H9 (cell line): ENCODE measurements around the gene GLRA2. TPM values are rescaled to one million over a fixed set of nuclear protein-coding genes. Genes with fewer than 3 reads are reported as not detected.

ENCODE experiments used
- DNase-seq: peaks from one replicate; pipeline ENCODE4 v3.0.0-alpha.2; 2017
- H2AFZ ChIP-seq: one replicate; pipeline ENCODE4 v1.6.1; 2013; ENCODE audit warnings: mild to moderate bottlenecking, low read length, control low read depth, moderate library complexity
- H2AK5ac ChIP-seq: 2 replicates; pipeline ENCODE4 v1.6.1; 2013; ENCODE audit warnings: low read length, control low read depth, mixed read lengths; ENCODE audit not compliant: insufficient read length
- H2BK120ac ChIP-seq: one replicate; pipeline ENCODE4 v1.6.1; 2013; ENCODE audit warnings: low read depth, mild to moderate bottlenecking, low read length, control low read depth, inconsistent platforms; ENCODE audit not compliant: poor library complexity, severe bottlenecking
- H2BK12ac ChIP-seq: 2 replicates; pipeline ENCODE4 v1.6.1; 2013; ENCODE audit warnings: low read length, control low read depth, mixed read lengths, low read depth; ENCODE audit not compliant: insufficient read length
- H2BK15ac ChIP-seq: 2 replicates; pipeline ENCODE4 v1.6.1; 2013; ENCODE audit warnings: low read depth, low read length, control low read depth
- H2BK20ac ChIP-seq: one replicate; pipeline ENCODE4 v1.6.1; 2013; ENCODE audit warnings: low read depth, mild to moderate bottlenecking, low read length, control low read depth, inconsistent platforms; ENCODE audit not compliant: poor library complexity, severe bottlenecking
- H2BK5ac ChIP-seq: 2 replicates; pipeline ENCODE4 v1.6.1; 2013; ENCODE audit warnings: low read length, control low read depth, mixed read lengths; ENCODE audit not compliant: insufficient read length
- H3K14ac ChIP-seq: 2 replicates; pipeline ENCODE4 v1.6.1; 2013; ENCODE audit warnings: low read length, control low read depth; ENCODE audit not compliant: insufficient read depth
- H3K18ac ChIP-seq: 2 replicates; pipeline ENCODE4 v1.6.1; 2013; ENCODE audit warnings: low read depth, mild to moderate bottlenecking, mixed read lengths, low read length, control low read depth; ENCODE audit not compliant: insufficient read length
- H3K23ac ChIP-seq: 2 replicates; pipeline ENCODE4 v1.6.1; 2013; ENCODE audit warnings: low read length, control low read depth, mixed read lengths, low read depth; ENCODE audit not compliant: insufficient read length
- H3K23me2 ChIP-seq: 2 replicates; pipeline ENCODE4 v1.6.1; 2013; ENCODE audit warnings: low read depth, mild to moderate bottlenecking, mixed read lengths, low read length, control low read depth; ENCODE audit not compliant: insufficient read length, poor library complexity, severe bottlenecking
- H3K27ac ChIP-seq: 2 replicates; pipeline ENCODE4 v1.5.1; 2013; ENCODE audit warnings: low read length, control low read depth, mixed read lengths, low read depth; ENCODE audit not compliant: insufficient read length
- H3K27me3 ChIP-seq: 2 replicates; pipeline ENCODE4 v1.6.1; 2013; ENCODE audit warnings: low read length, control low read depth, inconsistent platforms; ENCODE audit not compliant: insufficient read depth
- H3K4ac ChIP-seq: 2 replicates; pipeline ENCODE4 v1.6.1; 2013; ENCODE audit warnings: low read depth, mild to moderate bottlenecking, control low read depth, inconsistent platforms, low read length, moderate library complexity
- H3K4me1 ChIP-seq: 2 replicates; pipeline ENCODE4 v1.6.1; 2013; ENCODE audit warnings: low read length, control low read depth, inconsistent platforms; ENCODE audit not compliant: insufficient read depth
- H3K4me2 ChIP-seq: 2 replicates; pipeline ENCODE4 v1.6.1; 2013; ENCODE audit warnings: low read length, control low read depth, mixed read lengths; ENCODE audit not compliant: insufficient read length, insufficient read depth
- H3K56ac ChIP-seq: 2 replicates; pipeline ENCODE4 v1.6.1; 2013; ENCODE audit warnings: low read depth, mild to moderate bottlenecking, mixed read lengths, low read length, control low read depth; ENCODE audit not compliant: insufficient read length
- H3K79me1 ChIP-seq: 2 replicates; pipeline ENCODE4 v1.6.1; 2013; ENCODE audit warnings: low read depth, mild to moderate bottlenecking, moderate library complexity, low read length, control low read depth, inconsistent platforms; ENCODE audit not compliant: insufficient read depth, poor library complexity, severe bottlenecking
- H3K79me2 ChIP-seq: 2 replicates; pipeline ENCODE4 v1.6.1; 2013; ENCODE audit warnings: low read length, control low read depth, inconsistent platforms; ENCODE audit not compliant: insufficient read depth
- H3K9ac ChIP-seq: 2 replicates; pipeline ENCODE4 v1.6.1; 2013; ENCODE audit warnings: low read length, control low read depth, mixed read lengths; ENCODE audit not compliant: insufficient read length; ENCODE audit errors: extremely low read depth
- H3K9me3 ChIP-seq: one replicate; pipeline ENCODE4 v1.6.1; 2013; ENCODE audit warnings: low read depth, low read length, inconsistent platforms; ENCODE audit not compliant: control insufficient read depth
- H3T11ph ChIP-seq: one replicate; pipeline ENCODE4 v1.6.1; 2013; ENCODE audit warnings: mild to moderate bottlenecking, low read length, control low read depth, inconsistent platforms
- H4K20me1 ChIP-seq: one replicate; pipeline ENCODE4 v1.6.1; 2013; ENCODE audit not compliant: control insufficient read depth, insufficient read length, insufficient read depth
- H4K5ac ChIP-seq: 2 replicates; pipeline ENCODE4 v1.6.1; 2013; ENCODE audit warnings: low read depth, mild to moderate bottlenecking, mixed read lengths, low read length, control low read depth; ENCODE audit not compliant: insufficient read length
- H4K8ac ChIP-seq: replicated peaks from 2 replicates; pipeline ENCODE4 v1.6.1; 2013; ENCODE audit warnings: low read length, control low read depth, mixed read lengths, low read depth; ENCODE audit not compliant: insufficient read length
- H4K91ac ChIP-seq: 2 replicates; pipeline ENCODE4 v1.6.1; 2013; ENCODE audit warnings: low read depth, mild to moderate bottlenecking, moderate library complexity, mixed read lengths, low read length, control low read depth; ENCODE audit not compliant: insufficient read length
- H3K27ac Mint-ChIP-seq, 3 experiments: 2 replicates in 2 of 3; 3 replicates in 1 of 3; pipeline ENCODE4 v1.8.0; 2020 to 2021; ENCODE audit warnings: mixed read lengths in 3 of 3, mild to moderate bottlenecking in 1 of 3, moderate library complexity in 1 of 3
- H3K27me3 Mint-ChIP-seq: 2 replicates; pipeline ENCODE4 v1.8.0; 2021; ENCODE audit warnings: low read depth, mild to moderate bottlenecking, moderate library complexity, mixed read lengths
- H3K36me3 Mint-ChIP-seq, 3 experiments: 2 replicates in 2 of 3; 3 replicates in 1 of 3; pipeline ENCODE4 v1.8.0; 2020 to 2021; ENCODE audit warnings: low read depth in 3 of 3, mixed read lengths in 3 of 3; ENCODE audit not compliant: insufficient read depth in 1 of 3
- H3K4me1 Mint-ChIP-seq, 2 experiments: 2 replicates each; pipeline ENCODE4 v1.8.0; 2020; ENCODE audit warnings: mixed read lengths in 2 of 2
- H3K4me3 Mint-ChIP-seq, 2 experiments: 2 replicates in 1 of 2; 3 replicates in 1 of 2; pipeline ENCODE4 v1.8.0; 2020 to 2021; ENCODE audit warnings: mild to moderate bottlenecking in 2 of 2, mixed read lengths in 2 of 2, moderate library complexity in 1 of 2
- H3K9me3 Mint-ChIP-seq, 2 experiments: 2 replicates in 1 of 2; 3 replicates in 1 of 2; pipeline ENCODE4 v1.8.0; 2020; ENCODE audit warnings: mild to moderate bottlenecking in 2 of 2, mixed read lengths in 2 of 2, moderate library complexity in 1 of 2
- CTCF ChIP-seq: fragments of 200-600 bp; sonication (generic); conservative IDR thresholded peaks from 3 replicates; pipeline ENCODE4 v1.8.0; 2021; ENCODE audit warnings: antibody characterized with exemption, mild to moderate bottlenecking
- WGBS: extraction: QIAGEN DNeasy Blood & Tissue Kit; methylation state at CpG from one replicate; pipeline ENCODE4 v1.1.7; 2013; ENCODE audit warnings: missing lambda C conversion rate, low lambda C conversion rate, mixed read lengths; ENCODE audit not compliant: insufficient read length; ENCODE audit errors: extremely low coverage; 5-methylcytosine and 5-hydroxymethylcytosine counted together
- total RNA-seq: library from RNA; stranded (reverse); gene quantifications from 2 replicates; pipeline ENCODE4 v1.2.1, GENCODE V29; 2021

Gene GLRA2
- total RNA-seq, 1 experiment from 2014 or later, result not detected

- DNase-seq, result no peak
- Histone ChIP-seq H2BK15ac (no peak overlapping the region), H2AFZ (no peak overlapping the region), H3K23ac (no peak overlapping the region), H3K79me1 (no peaks in the 10 kb centered on the region), H3K18ac (no peak overlapping the region), H3K9me3 (no peaks in the 10 kb centered on the region), H2BK120ac (no peak overlapping the region), H4K8ac (no peak overlapping the region), H3K56ac (no peak overlapping the region), H3K4me2 (no peak overlapping the region), H4K20me1 (no peaks in the 10 kb centered on the region), H3K9ac (no peak overlapping the region), H3K27ac (no peak overlapping the region), H3K4me1 (no peaks in the 10 kb centered on the region), H3K23me2 (no peaks in the 10 kb centered on the region), H2BK5ac (no peak overlapping the region), H3T11ph (no peak overlapping the region), H3K79me2 (no peaks in the 10 kb centered on the region), H3K4ac (no peak overlapping the region), H2BK12ac (no peak overlapping the region), H2BK20ac (no peak overlapping the region), H4K91ac (no peak overlapping the region), H4K5ac (no peak overlapping the region), H3K27me3 (no peaks in the 10 kb centered on the region), H3K14ac (no peak overlapping the region), H2AK5ac (no peak overlapping the region)
- no CpG with 5 or more reads among the region's 1 CpG for WGBS
- no peak for TF ChIP-seq CTCF
- Mint-ChIP-seq H3K27ac (no peak overlapping the region), H3K27me3 (no peaks in the 10 kb centered on the region; the same call in none of the 2 replicates), H3K9me3 (peaks cover 62 to 71% of the 10 kb centered on the region in 2 experiments), H3K4me3 (no peak overlapping the region), H3K36me3 (no peaks in the 10 kb centered on the region), H3K4me1 (no peaks in the 10 kb centered on the region)
Measured at GRCh38 chrX:14505648-14506047, 23.7 kb upstream of the GLRA2 start.
